Measurements from ENCODE around the gene IRGC. TPM values are rescaled to one million over a fixed set of nuclear protein-coding genes. Genes with fewer than 3 reads are reported as not detected.
A peak's percentile ranks its signal among the peaks of the same experiment; 100 is the strongest.

IRGC gene
- polyA plus RNA-seq, 2 of the 4 experiments (the other 2 are of a cell fraction), result not detected

DNA sequence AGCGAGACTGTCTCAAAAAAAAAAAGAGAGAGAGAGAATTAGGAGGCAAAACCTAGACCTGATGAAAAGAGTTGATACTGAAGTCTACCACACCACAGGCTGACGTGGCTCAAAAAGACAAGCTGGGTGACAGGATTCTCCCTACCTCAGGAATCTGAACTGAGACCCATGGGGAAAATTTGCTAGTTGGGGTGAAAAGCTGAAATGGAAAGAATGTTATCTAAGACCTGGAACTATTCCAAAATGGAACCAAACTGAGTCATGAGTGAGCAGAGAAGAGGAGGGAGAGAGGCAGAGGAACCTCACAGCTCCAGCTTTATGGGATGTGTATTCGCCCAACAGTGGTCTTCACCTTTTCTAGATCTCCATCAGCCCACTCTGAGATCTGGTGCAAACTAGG, 27.2 kb downstream of the IRGC start:
- Histone ChIP-seq H3K27ac (no peak overlapping the region), H3K4me3 (no peak overlapping the region), H3K9me3 (no peaks in the 10 kb centered on the region), H3K4me1 (peaks cover 27% of the 10 kb centered on the region), H3K4me2 (no peak overlapping the region)
- no peak for TF ChIP-seq CHD4 (IDR thresholded peaks at IDR 0.05; ENCODE audit: borderline replicate concordance)
- no peak for TF ChIP-seq JUN (IDR thresholded peaks at IDR 0.05)
- no peak for TF ChIP-seq FOXS1 (CRISPR knock-in tag; IDR thresholded peaks at IDR 0.05)
- TF ChIP-seq, protein P1, sequence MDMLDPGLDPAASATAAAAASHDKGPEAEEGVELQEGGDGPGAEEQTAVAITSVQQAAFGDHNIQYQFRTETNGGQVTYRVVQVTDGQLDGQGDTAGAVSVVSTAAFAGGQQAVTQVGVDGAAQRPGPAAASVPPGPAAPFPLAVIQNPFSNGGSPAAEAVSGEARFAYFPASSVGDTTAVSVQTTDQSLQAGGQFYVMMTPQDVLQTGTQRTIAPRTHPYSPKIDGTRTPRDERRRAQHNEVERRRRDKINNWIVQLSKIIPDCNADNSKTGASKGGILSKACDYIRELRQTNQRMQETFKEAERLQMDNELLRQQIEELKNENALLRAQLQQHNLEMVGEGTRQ (IDR thresholded peaks at IDR 0.05), result no peak
- TF ChIP-seq FOSB (CRISPR knock-in tag; IDR thresholded peaks at IDR 0.05), result no peak
- TF ChIP-seq, protein P2, sequence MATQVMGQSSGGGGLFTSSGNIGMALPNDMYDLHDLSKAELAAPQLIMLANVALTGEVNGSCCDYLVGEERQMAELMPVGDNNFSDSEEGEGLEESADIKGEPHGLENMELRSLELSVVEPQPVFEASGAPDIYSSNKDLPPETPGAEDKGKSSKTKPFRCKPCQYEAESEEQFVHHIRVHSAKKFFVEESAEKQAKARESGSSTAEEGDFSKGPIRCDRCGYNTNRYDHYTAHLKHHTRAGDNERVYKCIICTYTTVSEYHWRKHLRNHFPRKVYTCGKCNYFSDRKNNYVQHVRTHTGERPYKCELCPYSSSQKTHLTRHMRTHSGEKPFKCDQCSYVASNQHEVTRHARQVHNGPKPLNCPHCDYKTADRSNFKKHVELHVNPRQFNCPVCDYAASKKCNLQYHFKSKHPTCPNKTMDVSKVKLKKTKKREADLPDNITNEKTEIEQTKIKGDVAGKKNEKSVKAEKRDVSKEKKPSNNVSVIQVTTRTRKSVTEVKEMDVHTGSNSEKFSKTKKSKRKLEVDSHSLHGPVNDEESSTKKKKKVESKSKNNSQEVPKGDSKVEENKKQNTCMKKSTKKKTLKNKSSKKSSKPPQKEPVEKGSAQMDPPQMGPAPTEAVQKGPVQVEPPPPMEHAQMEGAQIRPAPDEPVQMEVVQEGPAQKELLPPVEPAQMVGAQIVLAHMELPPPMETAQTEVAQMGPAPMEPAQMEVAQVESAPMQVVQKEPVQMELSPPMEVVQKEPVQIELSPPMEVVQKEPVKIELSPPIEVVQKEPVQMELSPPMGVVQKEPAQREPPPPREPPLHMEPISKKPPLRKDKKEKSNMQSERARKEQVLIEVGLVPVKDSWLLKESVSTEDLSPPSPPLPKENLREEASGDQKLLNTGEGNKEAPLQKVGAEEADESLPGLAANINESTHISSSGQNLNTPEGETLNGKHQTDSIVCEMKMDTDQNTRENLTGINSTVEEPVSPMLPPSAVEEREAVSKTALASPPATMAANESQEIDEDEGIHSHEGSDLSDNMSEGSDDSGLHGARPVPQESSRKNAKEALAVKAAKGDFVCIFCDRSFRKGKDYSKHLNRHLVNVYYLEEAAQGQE (IDR thresholded peaks at IDR 0.05), result no peak
- no peak for TF ChIP-seq POLR2A (IDR thresholded peaks at IDR 0.05; ENCODE audit: low read length)
- no peak for TF ChIP-seq MAZ (IDR thresholded peaks at IDR 0.05; ENCODE audit: borderline replicate concordance, low read depth, low read length)
- TF ChIP-seq EP300 (IDR thresholded peaks at IDR 0.05), result no peak
- FAIRE-seq (no peak), ATAC-seq (no peak), DNase-seq (ENCODE audit: low read depth in 1 of 2, low spot score in 1 of 2) (no peak)
- WGBS (ENCODE audit: missing lambda C conversion rate), result 92% methylated on average over 3 of the region's 3 CpGs
- ChIA-PET POLR2A (interaction anchor here (3.9 kb wide), 1 partner anchor 75 kb away, joined by 9 read pairs; no protein-coding TSS in a partner anchor), CTCF (interaction anchor here (0.6 to 19.0 kb wide), 11 partner anchors 9 to 296 kb away, joined by 3 to 340 read pairs (median 4); partner anchors contain the start of gene SMG9)

DNA sequence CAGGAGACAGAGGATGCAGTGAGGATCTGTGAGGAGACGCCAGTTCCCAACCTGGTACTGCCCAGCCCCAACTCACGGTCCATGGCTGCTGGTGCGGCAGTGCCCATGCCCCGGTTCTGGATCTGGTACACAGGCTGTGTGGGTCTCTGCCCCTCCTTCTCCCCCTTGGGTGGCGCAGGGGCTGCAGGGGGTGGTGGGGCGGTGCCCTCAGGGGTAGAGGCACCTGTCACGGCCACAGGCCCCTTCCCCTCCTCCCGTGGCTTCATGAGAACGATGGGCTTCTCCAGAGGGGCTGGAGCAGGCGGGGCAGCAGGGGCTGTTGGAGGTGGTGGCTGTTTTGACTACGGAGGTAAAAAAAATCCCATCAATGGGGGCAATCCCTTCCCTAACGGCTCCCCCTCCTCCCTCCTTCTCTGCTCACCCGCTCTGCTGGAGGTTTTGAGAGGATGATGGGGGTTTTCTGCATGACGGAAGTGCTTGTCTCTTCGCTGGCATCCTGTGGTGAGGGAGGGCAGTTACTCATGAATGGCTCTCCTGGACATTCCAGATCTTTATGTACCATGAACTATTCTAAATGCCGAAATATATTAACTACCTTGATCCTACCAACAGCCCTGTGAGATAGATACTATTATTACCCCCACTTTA, 31.8 kb downstream of the IRGC start:
- ChIA-PET CTCF (interaction anchor here (1.0 to 19.0 kb wide), 7 partner anchors 14 to 52 kb away, joined by 3 to 340 read pairs (median 48); partner anchors contain the start of genes KCNN4 and SMG9), POLR2A (no interaction called here)
- no peak overlapping the region for H3K27ac ChIP-seq
- no peak overlapping the region for H3K4me2 ChIP-seq
- ATAC-seq (0 out of 6 replicates have a peak, but pooled peaks of 1 of the 2 experiments have one; percentile 26), FAIRE-seq (no peak), DNase-seq (ENCODE audit: low read depth in 1 of 2, low spot score in 1 of 2) (no peak)
- peaks cover 13% of the 10 kb centered on the region for H3K4me1 ChIP-seq
- 92% methylated on average over 16 of the region's 16 CpGs for WGBS (ENCODE audit: missing lambda C conversion rate)
- no peaks in the 10 kb centered on the region for H3K9me3 ChIP-seq
- H3K4me3 ChIP-seq, result no peak overlapping the region
- TF ChIP-seq SMC3 (IDR thresholded peaks at IDR 0.05), result no peak
- no peak for TF ChIP-seq CBX8 (IDR thresholded peaks at IDR 0.05)
- TF ChIP-seq, protein P3, sequence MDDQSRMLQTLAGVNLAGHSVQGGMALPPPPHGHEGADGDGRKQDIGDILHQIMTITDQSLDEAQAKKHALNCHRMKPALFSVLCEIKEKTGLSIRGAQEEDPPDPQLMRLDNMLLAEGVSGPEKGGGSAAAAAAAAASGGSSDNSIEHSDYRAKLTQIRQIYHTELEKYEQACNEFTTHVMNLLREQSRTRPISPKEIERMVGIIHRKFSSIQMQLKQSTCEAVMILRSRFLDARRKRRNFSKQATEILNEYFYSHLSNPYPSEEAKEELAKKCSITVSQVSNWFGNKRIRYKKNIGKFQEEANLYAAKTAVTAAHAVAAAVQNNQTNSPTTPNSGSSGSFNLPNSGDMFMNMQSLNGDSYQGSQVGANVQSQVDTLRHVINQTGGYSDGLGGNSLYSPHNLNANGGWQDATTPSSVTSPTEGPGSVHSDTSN (IDR thresholded peaks at IDR 0.05), result no peak
- no peak for TF ChIP-seq GATA3 (IDR thresholded peaks at IDR 0.05; ENCODE audit: borderline replicate concordance)
- no peak for TF ChIP-seq ESRRA (IDR thresholded peaks at IDR 0.05; ENCODE audit: borderline replicate concordance, low read length)
- TF ChIP-seq HOXA7 (CRISPR knock-in tag; IDR thresholded peaks at IDR 0.05), result no peak
- no peak for TF ChIP-seq POLR2AphosphoS2 (conservative IDR thresholded peaks at IDR 0.05; ENCODE audit: low read length)
- TF ChIP-seq, protein P4, sequence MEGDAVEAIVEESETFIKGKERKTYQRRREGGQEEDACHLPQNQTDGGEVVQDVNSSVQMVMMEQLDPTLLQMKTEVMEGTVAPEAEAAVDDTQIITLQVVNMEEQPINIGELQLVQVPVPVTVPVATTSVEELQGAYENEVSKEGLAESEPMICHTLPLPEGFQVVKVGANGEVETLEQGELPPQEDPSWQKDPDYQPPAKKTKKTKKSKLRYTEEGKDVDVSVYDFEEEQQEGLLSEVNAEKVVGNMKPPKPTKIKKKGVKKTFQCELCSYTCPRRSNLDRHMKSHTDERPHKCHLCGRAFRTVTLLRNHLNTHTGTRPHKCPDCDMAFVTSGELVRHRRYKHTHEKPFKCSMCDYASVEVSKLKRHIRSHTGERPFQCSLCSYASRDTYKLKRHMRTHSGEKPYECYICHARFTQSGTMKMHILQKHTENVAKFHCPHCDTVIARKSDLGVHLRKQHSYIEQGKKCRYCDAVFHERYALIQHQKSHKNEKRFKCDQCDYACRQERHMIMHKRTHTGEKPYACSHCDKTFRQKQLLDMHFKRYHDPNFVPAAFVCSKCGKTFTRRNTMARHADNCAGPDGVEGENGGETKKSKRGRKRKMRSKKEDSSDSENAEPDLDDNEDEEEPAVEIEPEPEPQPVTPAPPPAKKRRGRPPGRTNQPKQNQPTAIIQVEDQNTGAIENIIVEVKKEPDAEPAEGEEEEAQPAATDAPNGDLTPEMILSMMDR (IDR thresholded peaks at IDR 0.05), result no peak
- TF ChIP-seq POLR2A (IDR thresholded peaks at IDR 0.05; ENCODE audit: low read length), result no peak
- TF ChIP-seq, protein P2 (IDR thresholded peaks at IDR 0.05), result no peak
- TF ChIP-seq MAZ (IDR thresholded peaks at IDR 0.05; ENCODE audit: borderline replicate concordance, low read depth, low read length), result no peak
- no peak for TF ChIP-seq ZNF302 (CRISPR knock-in tag; IDR thresholded peaks at IDR 0.05)
- no peak for TF ChIP-seq HOXB5 (CRISPR knock-in tag; IDR thresholded peaks at IDR 0.05)
- no peak for TF ChIP-seq TP53 (CRISPR knock-in tag; IDR thresholded peaks at IDR 0.05)
- TF ChIP-seq, protein P5, sequence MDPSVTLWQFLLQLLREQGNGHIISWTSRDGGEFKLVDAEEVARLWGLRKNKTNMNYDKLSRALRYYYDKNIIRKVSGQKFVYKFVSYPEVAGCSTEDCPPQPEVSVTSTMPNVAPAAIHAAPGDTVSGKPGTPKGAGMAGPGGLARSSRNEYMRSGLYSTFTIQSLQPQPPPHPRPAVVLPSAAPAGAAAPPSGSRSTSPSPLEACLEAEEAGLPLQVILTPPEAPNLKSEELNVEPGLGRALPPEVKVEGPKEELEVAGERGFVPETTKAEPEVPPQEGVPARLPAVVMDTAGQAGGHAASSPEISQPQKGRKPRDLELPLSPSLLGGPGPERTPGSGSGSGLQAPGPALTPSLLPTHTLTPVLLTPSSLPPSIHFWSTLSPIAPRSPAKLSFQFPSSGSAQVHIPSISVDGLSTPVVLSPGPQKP (IDR thresholded peaks at IDR 0.05; ENCODE audit: low read depth, low read length), result no peak
- no peak for TF ChIP-seq CEBPB (IDR thresholded peaks at IDR 0.05)
- no peak for TF ChIP-seq EHMT2 (IDR thresholded peaks at IDR 0.05; ENCODE audit: low read depth)
